GM10248 (cell line): ENCODE data around the gene LRFN4.

Experiments
- CTCF ChIA-PET: fragments of 300-600 bp; sonication (Branson Sonifier 250); formaldehyde crosslinking; extraction: SDS; loops from one replicate; lab custom pipeline; 2021; ENCODE audit warnings: antibody characterized with exemption; lab: Yijun Ruan, JAX
- POLR2A ChIA-PET: fragments of 350-650 bp; sonication (Branson Sonifier 250); formaldehyde crosslinking; extraction: SDS; loops from one replicate; lab custom pipeline; 2020; ENCODE audit warnings: antibody characterized with exemption; lab: Yijun Ruan, JAX
- DNase-seq: peaks from one replicate; pipeline ENCODE4 v3.0.0; 2012; ENCODE audit errors: extremely low spot score
- TF ChIP-seq, protein P1 (sequence below): IDR thresholded peaks from 2 replicates; pipeline ENCODE4 v1.5.1; 2012; ENCODE audit warnings: mild to moderate bottlenecking, low read depth; ENCODE audit errors: extremely low read depth, missing control alignments, control extremely low read depth

The LRFN4 gene

DNA sequence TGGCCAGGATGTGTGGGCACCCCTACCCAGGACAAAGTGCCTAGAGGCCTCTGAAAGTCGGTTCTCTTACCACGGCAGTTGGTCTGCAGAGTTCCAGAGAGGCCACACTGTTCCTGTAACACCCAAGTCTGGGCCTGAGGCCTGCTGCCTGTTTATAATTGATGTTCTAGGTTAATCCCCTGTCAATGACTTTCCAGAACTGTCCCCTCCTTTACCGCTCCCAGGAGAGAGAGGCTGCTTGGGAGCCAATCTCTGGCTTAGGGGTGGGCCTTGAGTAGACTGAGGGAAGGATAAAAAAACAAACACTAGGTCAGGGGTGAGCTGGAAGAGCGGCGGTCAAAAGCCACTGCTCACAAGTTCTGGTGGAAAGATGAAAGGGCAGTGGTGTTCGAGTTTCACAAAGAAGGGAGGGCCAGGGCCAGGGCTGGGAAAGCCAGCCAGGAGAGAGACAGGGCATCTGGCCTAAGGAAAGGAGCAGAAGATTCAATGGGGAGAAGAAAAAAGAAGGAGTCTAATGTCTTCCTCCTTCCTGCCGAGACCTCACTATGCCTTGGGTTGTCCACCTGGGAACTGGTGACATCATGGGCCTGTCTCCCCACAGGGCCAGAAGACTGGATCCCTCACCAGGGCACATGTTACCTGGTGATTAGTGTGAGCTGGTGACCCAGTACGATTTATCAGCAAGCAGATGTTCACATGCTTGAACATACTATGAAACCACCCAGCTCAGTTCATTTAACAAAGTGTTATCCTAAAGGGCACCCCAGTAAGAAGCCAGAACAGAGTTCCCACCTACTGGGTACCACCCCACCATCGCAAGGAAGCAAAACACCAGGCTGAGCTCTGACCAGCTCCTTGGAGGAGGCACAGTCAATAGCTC, 51.1 kb downstream of the LRFN4 start:
- ChIA-PET POLR2A (interaction anchor here (0.5 kb wide), 1 partner anchor 24 kb away, joined by 3 read pairs; no protein-coding TSS in a partner anchor), CTCF (interaction anchor here (0.9 to 2.2 kb wide), 4 partner anchors 11 to 74 kb away, joined by 3 to 11 read pairs (median 4); no protein-coding TSS in a partner anchor)
- DNase-seq = no peak
- TF ChIP-seq, protein P1, sequence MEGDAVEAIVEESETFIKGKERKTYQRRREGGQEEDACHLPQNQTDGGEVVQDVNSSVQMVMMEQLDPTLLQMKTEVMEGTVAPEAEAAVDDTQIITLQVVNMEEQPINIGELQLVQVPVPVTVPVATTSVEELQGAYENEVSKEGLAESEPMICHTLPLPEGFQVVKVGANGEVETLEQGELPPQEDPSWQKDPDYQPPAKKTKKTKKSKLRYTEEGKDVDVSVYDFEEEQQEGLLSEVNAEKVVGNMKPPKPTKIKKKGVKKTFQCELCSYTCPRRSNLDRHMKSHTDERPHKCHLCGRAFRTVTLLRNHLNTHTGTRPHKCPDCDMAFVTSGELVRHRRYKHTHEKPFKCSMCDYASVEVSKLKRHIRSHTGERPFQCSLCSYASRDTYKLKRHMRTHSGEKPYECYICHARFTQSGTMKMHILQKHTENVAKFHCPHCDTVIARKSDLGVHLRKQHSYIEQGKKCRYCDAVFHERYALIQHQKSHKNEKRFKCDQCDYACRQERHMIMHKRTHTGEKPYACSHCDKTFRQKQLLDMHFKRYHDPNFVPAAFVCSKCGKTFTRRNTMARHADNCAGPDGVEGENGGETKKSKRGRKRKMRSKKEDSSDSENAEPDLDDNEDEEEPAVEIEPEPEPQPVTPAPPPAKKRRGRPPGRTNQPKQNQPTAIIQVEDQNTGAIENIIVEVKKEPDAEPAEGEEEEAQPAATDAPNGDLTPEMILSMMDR = no peak

DNA sequence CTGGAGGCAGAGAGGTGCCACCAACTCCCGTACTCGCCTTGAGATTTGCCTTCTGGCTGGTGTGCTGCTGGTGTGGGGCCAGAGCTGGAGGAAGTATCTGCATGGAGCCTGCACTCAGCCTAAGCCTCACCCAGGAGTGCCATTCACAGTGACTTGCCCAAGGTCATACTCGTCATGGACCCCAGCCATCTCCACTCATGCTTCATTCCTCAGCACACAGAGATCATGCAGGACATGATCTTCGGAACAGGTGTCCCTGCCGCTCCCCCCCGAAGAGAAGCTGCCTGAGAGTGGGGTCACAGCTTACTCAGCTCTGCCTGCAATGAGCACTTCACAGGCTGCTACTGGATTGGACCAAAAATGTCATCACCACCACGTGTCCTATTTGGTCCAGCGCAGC, 52.3 kb downstream of the LRFN4 start:
- CTCF ChIA-PET = interaction anchor here (1.8 to 2.2 kb wide), 2 partner anchors 13 kb away, joined by 3 to 11 read pairs; no protein-coding TSS in a partner anchor

DNA sequence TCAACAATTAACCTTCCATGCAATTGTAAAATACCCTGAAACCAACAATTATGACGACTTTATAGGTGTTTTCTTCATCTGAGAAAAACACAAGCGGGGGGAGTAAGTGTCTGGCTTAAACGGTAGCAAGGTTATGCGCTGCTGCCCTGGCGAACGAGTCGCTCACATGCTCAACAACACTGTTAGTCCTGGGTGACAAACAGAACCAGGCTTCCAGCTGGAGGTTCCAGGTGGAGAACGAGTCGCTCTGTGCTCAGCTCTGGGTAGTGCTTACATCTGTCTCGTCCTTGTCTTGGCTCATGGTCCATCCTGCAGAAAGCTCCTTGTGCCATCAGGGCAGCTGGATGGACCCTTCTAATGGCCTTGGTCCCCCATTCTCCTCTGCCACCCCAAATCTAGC, 53.2 kb downstream of the LRFN4 start:
- ChIA-PET POLR2A (no interaction called here), CTCF (no interaction called here)
- DNase-seq = no peak
- TF ChIP-seq, protein P1 = no peak

More for the DNA sequence above, 52.3 kb downstream of the LRFN4 start:
- TF ChIP-seq, protein P1 = no peak
- POLR2A ChIA-PET = no interaction called here
- no peak for DNase-seq
